SU-DHL-6 (cell line): ENCODE results near the gene REM1.
"Not testable (repeated sequence)": the region's sequence is repeated elsewhere in the genome, so short reads cannot be mapped to it uniquely, and the experiment has no call there.

Experiments used
- H2AFZ ChIP-seq: fragments of 200-600 bp; sonication (generic); 2 replicates; pipeline ENCODE4 v1.6.1; 2014; ENCODE audit warnings: low read depth, mild to moderate bottlenecking, moderate library complexity, mixed read lengths, antibody characterized with exemption, low read length; ENCODE audit not compliant: severe bottlenecking
- H3F3A ChIP-seq: fragments of 200-600 bp; shearing (Covaris generic); 2 replicates; pipeline ENCODE4 v1.6.0; 2016; ENCODE audit warnings: antibody characterized with exemption, mild to moderate bottlenecking; ENCODE audit not compliant: insufficient read depth
- H3K27ac ChIP-seq: fragments of 200-600 bp; sonication (generic); 2 replicates; pipeline ENCODE4 v1.5.1; 2016; ENCODE audit warnings: low read depth, mild to moderate bottlenecking, low read length, moderate library complexity, mixed read lengths
- H3K27me3 ChIP-seq: fragments of 200-600 bp; sonication (generic), shearing (Covaris generic); 2 replicates; pipeline ENCODE4 v1.6.0; 2014; ENCODE audit warnings: mild to moderate bottlenecking, low read length
- H3K36me3 ChIP-seq: fragments of 200-600 bp; sonication (generic); 2 replicates; pipeline ENCODE4 v1.6.1; 2014; ENCODE audit warnings: mild to moderate bottlenecking, low read length, mixed read lengths
- H3K4me2 ChIP-seq: fragments of 300-600, 200-600 bp; shearing (Covaris generic), sonication (generic); 2 replicates; pipeline ENCODE4 v1.6.0; 2014; ENCODE audit warnings: low read length, low read depth, mild to moderate bottlenecking; ENCODE audit not compliant: poor library complexity, severe bottlenecking
- H3K4me3 ChIP-seq: fragments of 200-600 bp; sonication (generic); 2 replicates; pipeline ENCODE4 v1.5.1; 2014; ENCODE audit warnings: antibody characterized with exemption, low read length, mild to moderate bottlenecking, mixed read lengths; ENCODE audit not compliant: insufficient read depth, poor library complexity, severe bottlenecking
- H3K79me2 ChIP-seq: fragments of 200-600 bp; sonication (generic); 2 replicates; pipeline ENCODE4 v1.6.1; 2014; ENCODE audit warnings: mild to moderate bottlenecking, low read length, moderate library complexity; ENCODE audit not compliant: insufficient read depth
- H3K9ac ChIP-seq: fragments of 200-600 bp; sonication (generic); 2 replicates; pipeline ENCODE4 v1.7.0; 2014; ENCODE audit warnings: mild to moderate bottlenecking, low read length
- H3K9me2 ChIP-seq: fragments of 200-600 bp; sonication (generic); replicated peaks from 2 replicates; pipeline ENCODE4 v1.6.1; 2014; ENCODE audit warnings: low read length; ENCODE audit not compliant: insufficient read depth
- H3K9me3 ChIP-seq: fragments of 200-600 bp; sonication (generic); 2 replicates; pipeline ENCODE4 v1.6.1; 2014; ENCODE audit warnings: low read length, mixed read lengths; ENCODE audit not compliant: insufficient read depth
- H4K20me1 ChIP-seq: fragments of 200-600 bp; sonication (generic); 2 replicates; pipeline ENCODE4 v1.6.1; 2014; ENCODE audit warnings: low read depth, mild to moderate bottlenecking, antibody characterized with exemption, low read length, moderate library complexity, mixed read lengths
- CTCF ChIP-seq: fragments of 200-600 bp; sonication (generic); IDR thresholded peaks from one replicate; pipeline ENCODE4 v1.5.1; 2017; ENCODE audit warnings: antibody characterized with exemption, mild to moderate bottlenecking, low read length, moderate library complexity; ENCODE audit not compliant: insufficient read depth, poor library complexity, severe bottlenecking
- EZH2phosphoT487 ChIP-seq: fragments of 200-600 bp; sonication (generic), shearing (Covaris generic); conservative IDR thresholded peaks from 2 replicates; pipeline ENCODE4 v1.6.1; 2018; ENCODE audit warnings: mild to moderate bottlenecking, antibody characterized with exemption, low read length, moderate library complexity, mixed read lengths

REM1 gene, protein sequence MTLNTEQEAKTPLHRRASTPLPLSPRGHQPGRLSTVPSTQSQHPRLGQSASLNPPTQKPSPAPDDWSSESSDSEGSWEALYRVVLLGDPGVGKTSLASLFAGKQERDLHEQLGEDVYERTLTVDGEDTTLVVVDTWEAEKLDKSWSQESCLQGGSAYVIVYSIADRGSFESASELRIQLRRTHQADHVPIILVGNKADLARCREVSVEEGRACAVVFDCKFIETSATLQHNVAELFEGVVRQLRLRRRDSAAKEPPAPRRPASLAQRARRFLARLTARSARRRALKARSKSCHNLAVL

DNA sequence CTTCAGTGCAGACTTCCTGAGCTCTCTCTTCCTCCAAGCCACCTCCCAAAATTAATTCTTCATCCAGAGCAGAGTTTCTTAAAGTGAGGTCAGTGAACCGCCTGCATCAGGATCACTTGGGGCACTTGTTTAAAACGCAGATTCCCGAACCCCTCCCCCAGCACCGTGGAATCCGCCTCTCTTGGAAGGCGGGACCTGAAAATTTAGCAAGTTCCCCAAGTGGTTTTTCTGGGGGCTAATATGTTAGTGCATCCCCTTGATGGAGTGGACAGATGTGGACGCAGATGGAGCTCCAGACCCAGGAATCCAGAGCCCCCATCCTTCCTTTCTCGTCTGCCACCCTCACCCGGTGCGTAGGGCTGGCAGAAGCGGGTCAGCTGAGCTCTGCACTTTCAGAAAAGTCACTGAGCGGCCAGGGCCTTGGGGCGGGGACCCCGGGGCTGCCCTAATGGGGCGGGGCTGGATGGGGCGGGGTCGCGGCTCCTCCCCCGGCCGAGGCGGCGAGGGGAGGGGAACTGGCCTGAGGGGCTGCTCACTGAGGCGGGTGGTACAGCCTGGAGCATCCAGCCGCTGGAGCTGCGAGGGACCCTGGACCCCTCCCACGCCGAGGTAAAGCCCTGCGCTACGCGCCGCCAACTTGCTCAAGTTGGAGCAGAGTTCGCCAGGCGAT is at the start of gene REM1, which contains the start of gene DEFB124:
TSS of gene REM1 (plus strand) at position 531 of the 670 bp plus-strand sequence. CDS start 1,158 bp downstream, outside the sequence.
TSS of gene DEFB124 (minus strand) at position 370 of the 670 bp plus-strand sequence. CDS start 2,114 bp downstream, outside the sequence.
- no peaks in the 10 kb centered on the region for H4K20me1 ChIP-seq
- no peaks in the 10 kb centered on the region for H3K9me2 ChIP-seq
- H3K27me3 ChIP-seq = no peaks in the 10 kb centered on the region
- no peaks in the 10 kb centered on the region for H3K36me3 ChIP-seq
- H3K9me3 ChIP-seq = no peaks in the 10 kb centered on the region
- peak within 1 kb of the TSS; percentile 58 for H3K27ac ChIP-seq
- no peak within 1 kb of the TSS for H3K4me3 ChIP-seq
- 0 out of 2 replicates have a peak, but pooled peaks cover 7% of the 10 kb centered on the region for H3F3A ChIP-seq
- H3K4me2 ChIP-seq = peak within 1 kb of the TSS; percentile 38
- H3K9ac ChIP-seq = no peak within 1 kb of the TSS
- H2AFZ ChIP-seq = peak within 1 kb of the TSS; percentile 17
- no peaks in the 10 kb centered on the region for H3K79me2 ChIP-seq
- TF ChIP-seq CTCF (no peak), EZH2phosphoT487 (no peak)

- no peak overlapping the region for H3K4me2 ChIP-seq
- no peaks in the 10 kb centered on the region for H4K20me1 ChIP-seq
- H3K27ac ChIP-seq = no peak overlapping the region
- H3K4me3 ChIP-seq = no peak overlapping the region
- H3K79me2 ChIP-seq = no peaks in the 10 kb centered on the region
- no peaks in the 10 kb centered on the region for H3K27me3 ChIP-seq
- H3K36me3 ChIP-seq = no peaks in the 10 kb centered on the region
- no peaks in the 10 kb centered on the region for H3K9me3 ChIP-seq
- TF ChIP-seq CTCF (no peak), EZH2phosphoT487 (no peak)
- H3F3A ChIP-seq = no peaks in the 10 kb centered on the region
- H3K9ac ChIP-seq = no peak overlapping the region
- no peaks in the 10 kb centered on the region for H3K9me2 ChIP-seq
- H2AFZ ChIP-seq = no peak overlapping the region
These were observed 49.3 kb upstream of the REM1 start for GRCh38 chr20:31425797-31426196.

GRCh38 chr20:31426891-31427551 is 48.1 kb upstream of the REM1 start:
- not testable (repeated sequence) for H3K9me2 ChIP-seq, H3K27ac ChIP-seq, H3K36me3 ChIP-seq, H4K20me1 ChIP-seq, H3K9ac ChIP-seq, H2AFZ ChIP-seq, H3K9me3 ChIP-seq, H3K79me2 ChIP-seq, H3K4me2 ChIP-seq, H3K27me3 ChIP-seq, H3K4me3 ChIP-seq, H3F3A ChIP-seq

DNA sequence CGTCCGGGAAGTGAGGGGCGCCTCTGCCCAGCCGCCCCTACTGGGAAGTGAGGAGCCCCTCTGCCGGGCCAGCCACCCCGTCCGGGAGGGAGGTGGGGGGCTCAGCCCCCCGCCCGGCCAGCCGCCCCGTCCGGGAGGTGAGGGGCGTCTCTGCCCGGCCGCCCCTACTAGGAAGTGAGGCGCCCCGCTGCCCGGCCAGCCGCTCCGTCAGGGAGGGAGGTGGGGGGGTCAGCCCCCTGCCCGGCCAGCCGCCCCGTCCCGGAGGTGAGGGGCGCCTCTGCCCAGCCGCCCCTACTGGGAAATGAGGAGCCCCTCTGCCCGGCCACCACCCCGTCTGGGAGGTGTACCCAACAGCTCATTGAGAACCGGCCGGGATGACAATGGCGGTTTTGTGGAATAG is 47.5 kb upstream of the REM1 start:
- not testable (repeated sequence) for H3K4me2 ChIP-seq

More for the DNA sequence above, 47.5 kb upstream of the REM1 start:
- H3K27me3 ChIP-seq, H2AFZ ChIP-seq, H3K9ac ChIP-seq, H3K79me2 ChIP-seq, H3K4me3 ChIP-seq, H4K20me1 ChIP-seq, H3K9me2 ChIP-seq, H3F3A ChIP-seq, H3K9me3 ChIP-seq, H3K27ac ChIP-seq, H3K36me3 ChIP-seq: not testable (repeated sequence)
